Fibroblast of lung (primary cell): ENCODE results near the gene OSM. TPM values are rescaled to one million over a fixed set of nuclear protein-coding genes. Genes with fewer than 3 reads are reported as not detected.

Experiments used
- DNase-seq, 2 donors: peaks; one replicate each; pipeline versions ENCODE4 v3.0.0 to v3.0.0-alpha.2; 2010; ENCODE audit warnings: low read depth in 2 of 2
- H2AFZ ChIP-seq: 2 replicates; pipeline ENCODE4 v1.5.1; 2012; ENCODE audit warnings: low read length, control low read depth, inconsistent platforms
- H3K27ac ChIP-seq: 2 replicates; pipeline ENCODE4 v1.5.1; 2011; ENCODE audit warnings: low read length, control low read depth; ENCODE audit not compliant: insufficient read depth
- H3K27me3 ChIP-seq: 2 replicates; pipeline ENCODE4 v1.5.1; 2011; ENCODE audit warnings: mild to moderate bottlenecking, low read length; ENCODE audit not compliant: control insufficient read depth, insufficient read depth
- H3K36me3 ChIP-seq: 2 replicates; pipeline ENCODE4 v1.5.1; 2011; ENCODE audit warnings: low read length; ENCODE audit not compliant: control insufficient read depth, insufficient read depth
- H3K4me1 ChIP-seq: 2 replicates; pipeline ENCODE4 v1.5.1; 2011; ENCODE audit warnings: low read length; ENCODE audit not compliant: control insufficient read depth, insufficient read depth; ENCODE audit errors: extremely low read depth
- H3K4me2 ChIP-seq: 2 replicates; pipeline ENCODE4 v1.5.1; 2011; ENCODE audit warnings: low read length, control low read depth; ENCODE audit not compliant: insufficient read depth; ENCODE audit errors: extremely low read depth
- H3K4me3 ChIP-seq, 4 experiments: fragments of 200-600 bp in 1 of 4; sonication (generic) in 1 of 4; replicated peaks in 1 of 4; 2 replicates each; pipeline ENCODE4 v1.5.1; 2011 to 2016; ENCODE audit warnings: low read length in 4 of 4, low read depth in 3 of 4, mild to moderate bottlenecking in 3 of 4, control low read depth in 2 of 4, inconsistent platforms in 1 of 4, mixed read lengths in 1 of 4; ENCODE audit not compliant: insufficient read depth in 1 of 4; ENCODE audit errors: control extremely low read depth in 1 of 4
- H3K79me2 ChIP-seq: 2 replicates; pipeline ENCODE4 v1.5.1; 2012; ENCODE audit warnings: mild to moderate bottlenecking, low read length, inconsistent platforms; ENCODE audit not compliant: control insufficient read depth, insufficient read depth
- H3K9ac ChIP-seq: 2 replicates; pipeline ENCODE4 v1.5.1; 2011; ENCODE audit warnings: mild to moderate bottlenecking, low read length, control low read depth; ENCODE audit not compliant: insufficient read depth
- H3K9me3 ChIP-seq: 2 replicates; pipeline ENCODE4 v1.5.1; 2012; ENCODE audit warnings: low read depth, low read length; ENCODE audit not compliant: control insufficient read depth, insufficient read depth
- H4K20me1 ChIP-seq: 2 replicates; pipeline ENCODE4 v1.5.1; 2011; ENCODE audit warnings: low read length; ENCODE audit not compliant: control insufficient read depth, insufficient read depth; ENCODE audit errors: extremely low read depth
- EZH2 ChIP-seq: IDR thresholded peaks from 2 replicates; pipeline ENCODE4 v1.5.1; 2012; ENCODE audit warnings: low read length, control low read depth, mild to moderate bottlenecking; ENCODE audit errors: missing control alignments
- polyA plus RNA-seq, 2 donors: library from polyadenylated mRNA; depleted of rRNA in 1 of 2; stranded (reverse) in 1 of 2; unstranded in 1 of 2; fragments of >200 nt; gene quantifications; 2 replicates each; pipeline ENCODE4 v1.2.1, GENCODE V29; 2011 to 2012; ENCODE audit warnings: missing spikeins in 1 of 2
- total RNA-seq: library from RNA; depleted of rRNA; stranded (reverse); fragments of >200 nt; gene quantifications from 2 replicates; pipeline ENCODE4 v1.2.1, GENCODE V29; 2014
- TF ChIP-seq, protein P1 (sequence below), 2 donors: IDR thresholded peaks in 1 of 2; conservative IDR thresholded peaks in 1 of 2; 1 replicate in 1 of 2; 2 replicates in 1 of 2; pipeline ENCODE4 v1.5.1; 2011 to 2012; ENCODE audit warnings: low read length in 2 of 2, control low read depth in 1 of 2, inconsistent platforms in 1 of 2, low read depth in 1 of 2, mild to moderate bottlenecking in 1 of 2

OSM gene
- total and polyA plus RNA-seq, 2 donors (not counting 1 experiment from before 2014, with no cell fraction given) = not detected

DNA sequence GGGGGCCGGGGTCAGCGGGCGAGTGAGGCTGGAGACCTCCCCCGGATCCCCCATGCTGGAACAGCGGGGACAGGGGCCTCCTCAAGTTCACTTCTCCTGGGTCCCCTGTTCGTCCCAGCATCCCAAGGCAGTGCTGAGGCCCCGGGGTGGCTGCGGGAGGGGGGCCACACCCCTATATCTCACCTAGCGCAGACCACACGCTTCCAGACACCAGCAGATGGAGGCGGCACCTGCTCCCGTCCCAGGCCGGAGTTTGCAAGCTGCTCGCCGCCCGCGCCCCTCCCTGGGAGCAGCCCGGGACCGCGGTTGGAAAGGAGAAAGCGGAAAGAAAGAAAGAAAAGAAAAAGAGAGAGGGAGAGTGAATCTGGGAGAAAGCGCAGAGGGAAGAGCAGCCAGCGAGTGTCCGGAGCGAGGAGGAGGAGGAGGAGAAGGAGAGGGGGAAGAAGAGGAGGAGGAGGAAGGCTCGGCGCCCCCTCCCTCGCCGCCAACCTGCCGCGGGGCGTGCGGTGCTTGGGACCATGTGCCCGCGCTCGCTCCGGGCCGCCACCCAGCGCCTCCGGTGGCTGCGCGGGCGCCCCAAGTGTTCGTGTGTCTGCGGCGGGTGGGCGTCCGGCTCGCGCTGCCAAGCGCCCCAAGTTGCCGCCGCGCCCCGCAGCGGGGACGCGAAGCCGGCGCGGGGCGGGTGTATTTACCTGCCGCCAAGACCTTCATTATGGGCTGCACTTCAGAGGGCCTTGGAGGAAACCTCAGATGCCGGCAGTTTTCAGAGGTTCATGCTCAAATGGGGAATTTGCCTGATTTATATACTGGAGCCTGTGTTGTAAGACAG lies 20.5 kb downstream of the OSM start, which contains the start of gene LIF:
TSS of gene LIF (minus strand) at position 775 of the 829 bp plus-strand sequence. CDS start at position 711, 64 bp downstream.
- H3K27me3 ChIP-seq = no peaks in the 10 kb centered on the region
- peaks cover 17% of the 10 kb centered on the region for H3K36me3 ChIP-seq
- peaks cover 48% of the 10 kb centered on the region for H3K4me1 ChIP-seq
- no peak within 1 kb of the TSS for H2AFZ ChIP-seq
- H3K4me3 ChIP-seq = peak within 1 kb of the TSS; percentile 57 to 82 (median 68)
- H3K9me3 ChIP-seq = no peaks in the 10 kb centered on the region
- no peak for TF ChIP-seq EZH2
- TF ChIP-seq, protein P1, sequence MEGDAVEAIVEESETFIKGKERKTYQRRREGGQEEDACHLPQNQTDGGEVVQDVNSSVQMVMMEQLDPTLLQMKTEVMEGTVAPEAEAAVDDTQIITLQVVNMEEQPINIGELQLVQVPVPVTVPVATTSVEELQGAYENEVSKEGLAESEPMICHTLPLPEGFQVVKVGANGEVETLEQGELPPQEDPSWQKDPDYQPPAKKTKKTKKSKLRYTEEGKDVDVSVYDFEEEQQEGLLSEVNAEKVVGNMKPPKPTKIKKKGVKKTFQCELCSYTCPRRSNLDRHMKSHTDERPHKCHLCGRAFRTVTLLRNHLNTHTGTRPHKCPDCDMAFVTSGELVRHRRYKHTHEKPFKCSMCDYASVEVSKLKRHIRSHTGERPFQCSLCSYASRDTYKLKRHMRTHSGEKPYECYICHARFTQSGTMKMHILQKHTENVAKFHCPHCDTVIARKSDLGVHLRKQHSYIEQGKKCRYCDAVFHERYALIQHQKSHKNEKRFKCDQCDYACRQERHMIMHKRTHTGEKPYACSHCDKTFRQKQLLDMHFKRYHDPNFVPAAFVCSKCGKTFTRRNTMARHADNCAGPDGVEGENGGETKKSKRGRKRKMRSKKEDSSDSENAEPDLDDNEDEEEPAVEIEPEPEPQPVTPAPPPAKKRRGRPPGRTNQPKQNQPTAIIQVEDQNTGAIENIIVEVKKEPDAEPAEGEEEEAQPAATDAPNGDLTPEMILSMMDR (conservative IDR thresholded peaks at IDR 0.05 in 1 of 2, IDR thresholded peaks at IDR 0.05 in 1 of 2; ENCODE audit: low read depth in 1 of 2, low read length in 2 of 2) = no peak
- peaks cover 49% of the 10 kb centered on the region for H3K79me2 ChIP-seq
- H3K9ac ChIP-seq = peak within 1 kb of the TSS; percentile 96
- H3K4me2 ChIP-seq = peak within 1 kb of the TSS; percentile 99
- no peaks in the 10 kb centered on the region for H4K20me1 ChIP-seq
- peak in 1 of 2 donors; percentile 67 for DNase-seq
- H3K27ac ChIP-seq = peak within 1 kb of the TSS; percentile 95

DNA sequence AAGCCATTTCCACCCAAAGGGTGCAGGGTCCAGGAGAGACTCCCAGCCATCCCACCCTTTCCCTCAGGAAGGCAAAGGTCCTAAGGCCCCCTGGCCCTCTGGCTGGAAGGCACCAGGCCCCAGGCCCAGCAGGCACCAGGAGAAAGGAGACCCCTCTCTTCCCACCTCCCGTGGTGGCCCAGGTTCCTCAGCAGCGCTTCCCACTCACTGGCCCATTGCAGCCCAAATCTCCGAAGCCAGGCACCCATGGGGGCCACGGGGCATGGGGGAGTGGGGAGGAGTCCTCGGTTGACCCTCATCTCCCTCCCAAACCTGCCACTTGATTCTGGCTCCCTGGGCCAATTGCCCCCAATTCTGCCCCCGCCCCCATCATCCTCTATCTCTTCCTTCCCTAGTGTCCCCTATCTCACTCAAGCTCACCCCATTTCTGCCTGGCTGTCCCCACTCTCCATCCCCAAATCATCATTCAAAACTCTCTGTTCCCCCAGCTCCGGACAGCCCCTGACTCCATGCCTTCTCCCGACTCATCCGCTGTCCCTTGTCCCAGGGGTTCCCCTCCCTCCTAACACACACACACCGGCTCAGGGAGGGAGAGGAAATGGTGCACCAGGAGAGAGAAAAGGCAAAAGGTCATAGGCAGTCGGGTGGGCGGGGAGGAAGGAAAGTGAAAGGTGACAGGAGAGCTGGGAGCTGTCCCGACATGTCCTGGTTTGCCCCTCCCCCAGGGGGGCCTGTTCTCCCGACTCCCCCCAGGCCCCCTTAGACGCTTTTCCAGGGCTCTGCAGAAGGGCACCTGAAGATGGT lies 21.3 kb downstream of the OSM start:
- Histone ChIP-seq H2AFZ (no peak overlapping the region), H3K27ac (peak overlapping the region; percentile 95), H3K27me3 (no peaks in the 10 kb centered on the region), H3K4me2 (peak overlapping the region; percentile 99), H3K9me3 (no peaks in the 10 kb centered on the region), H3K36me3 (peaks cover 19% of the 10 kb centered on the region), H3K79me2 (peaks cover 49% of the 10 kb centered on the region), H3K4me1 (peaks cover 45% of the 10 kb centered on the region), H4K20me1 (no peaks in the 10 kb centered on the region), H3K9ac (peak overlapping the region; percentile 96), H3K4me3 (peak overlapping the region; percentile 57 to 82 (median 68))
- TF ChIP-seq EZH2 = no peak
- TF ChIP-seq, protein P1 (conservative IDR thresholded peaks at IDR 0.05 in 1 of 2, IDR thresholded peaks at IDR 0.05 in 1 of 2; ENCODE audit: low read depth in 1 of 2, low read length in 2 of 2) = no peak
- DNase-seq = peak in 1 of 2 donors; percentile 36

DNA sequence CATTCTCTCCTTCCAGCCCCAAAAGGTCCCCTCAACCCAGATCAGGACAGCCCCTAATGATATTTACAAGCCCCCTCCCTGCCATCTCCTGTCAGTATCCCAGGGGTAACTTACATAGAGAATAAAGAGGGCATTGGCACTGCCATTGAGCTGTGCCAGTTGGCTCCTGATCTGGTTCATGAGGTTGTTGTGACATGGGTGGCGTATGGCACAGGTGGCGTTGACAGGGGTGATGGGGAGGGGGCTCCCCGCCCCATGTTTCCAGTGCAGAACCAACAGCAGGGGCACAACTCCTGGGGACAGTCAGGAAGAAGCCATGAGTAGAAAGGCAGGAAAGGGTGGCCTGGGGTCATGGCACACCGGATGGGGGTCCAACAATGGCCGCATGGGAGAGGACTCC lies 22.0 kb downstream of the OSM start:
- no peak for DNase-seq
- Histone ChIP-seq H3K4me3 (peak overlapping the region in 3 of 4 experiments; percentile 63 to 82 (median 72)), H2AFZ (no peak overlapping the region), H3K9me3 (no peaks in the 10 kb centered on the region), H4K20me1 (no peaks in the 10 kb centered on the region), H3K4me2 (peak overlapping the region; percentile 99), H3K4me1 (peaks cover 46% of the 10 kb centered on the region), H3K9ac (no peak overlapping the region), H3K27ac (peak overlapping the region; percentile 95), H3K27me3 (no peaks in the 10 kb centered on the region), H3K79me2 (peaks cover 49% of the 10 kb centered on the region), H3K36me3 (peaks cover 19% of the 10 kb centered on the region)
- TF ChIP-seq, protein P1 (conservative IDR thresholded peaks at IDR 0.05 in 1 of 2, IDR thresholded peaks at IDR 0.05 in 1 of 2; ENCODE audit: low read depth in 1 of 2, low read length in 2 of 2) = no peak
- no peak for TF ChIP-seq EZH2
